Gastroesophageal sphincter (tissue), 2 donors: ENCODE data around the gene POLD2.

Experiments used
- EP300 ChIP-seq: sonication (generic); formaldehyde crosslinking; IDR thresholded peaks from one replicate; pipeline ENCODE4 v1.6.1; 2017; ENCODE audit warnings: antibody characterized with exemption, mild to moderate bottlenecking
- POLR2A ChIP-seq, 2 donors: fragments of 450-650 bp; IDR thresholded peaks; one replicate each; pipeline ENCODE4 v1.6.1; 2017; ENCODE audit warnings: antibody characterized with exemption in 2 of 2, mild to moderate bottlenecking in 2 of 2, moderate library complexity in 1 of 2
- POLR2AphosphoS5 ChIP-seq: sonication (generic); formaldehyde crosslinking; IDR thresholded peaks from one replicate; pipeline ENCODE4 v1.6.1; 2017; ENCODE audit warnings: antibody characterized with exemption

DNA sequence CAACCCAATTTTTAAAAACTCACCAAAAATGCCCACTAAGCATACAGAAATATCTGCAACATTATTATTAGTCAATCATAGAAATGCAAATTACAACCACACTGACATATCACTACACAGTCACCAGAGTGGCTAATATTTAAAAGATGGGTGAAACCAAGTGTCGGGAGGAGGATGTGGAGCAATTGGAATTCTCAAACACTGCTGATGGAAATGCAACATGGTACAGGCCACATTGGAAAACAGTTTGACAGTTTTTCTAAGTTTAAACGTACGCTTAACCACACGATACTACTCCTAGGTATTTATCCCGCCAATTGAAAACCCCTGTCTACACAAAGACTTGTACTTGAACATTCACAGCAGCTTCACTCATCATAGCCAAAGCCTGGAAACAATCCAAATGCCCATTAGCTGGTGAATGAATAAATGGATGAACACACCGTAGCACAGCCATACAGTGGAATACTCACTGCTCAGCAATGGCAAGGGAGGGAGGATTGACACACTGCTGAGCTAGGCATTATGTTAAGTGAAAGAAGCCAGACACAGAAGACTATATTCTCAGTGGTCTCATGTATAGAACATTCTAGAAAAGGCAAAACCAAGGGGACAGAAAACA lies 49.6 kb upstream of the POLD2 start:
- no peak for TF ChIP-seq EP300
- no peak for TF ChIP-seq POLR2AphosphoS5
- no peak for TF ChIP-seq POLR2A (IDR thresholded peaks at IDR 0.05)
